H1 (cell line): Measurements from ENCODE around the gene PXDN. TPM values are rescaled to one million over a fixed set of nuclear protein-coding genes. Genes with fewer than 3 reads are reported as not detected.
A peak's percentile ranks its signal among the peaks of the same experiment; 100 is the strongest.

Experiments used
- CTCF ChIA-PET: fragments of 300-600 bp; sonication (Branson Sonifier 250); formaldehyde crosslinking; loops from one replicate; lab custom pipeline; 2021; ENCODE audit not compliant: partially characterized antibody; lab: Charles Lee
- POLR2A ChIA-PET: fragments of 300-600 bp; sonication (Branson Sonifier 250); formaldehyde crosslinking; loops from one replicate; lab custom pipeline; 2021; ENCODE audit warnings: inconsistent platforms; ENCODE audit not compliant: partially characterized antibody; lab: Charles Lee
- DNase-seq, 2 experiments: peaks; one replicate each; pipeline versions ENCODE4 v3.0.0 to v3.0.0-alpha.2; 2010 to 2022; ENCODE audit warnings: low spot score in 2 of 2, low read depth in 1 of 2, mixed read lengths in 1 of 2
- FAIRE-seq: peaks from 2 replicates; lab custom pipeline; 2011; peaks lifted over from hg19 to GRCh38; lab: Jason Lieb, UNC
- H2AFZ ChIP-seq: 2 replicates; pipeline ENCODE4 v1.8.1; 2012; ENCODE audit warnings: low read length, inconsistent platforms
- H2AK5ac ChIP-seq: 2 replicates; pipeline ENCODE4 v1.6.1; 2013; ENCODE audit warnings: low read depth, low read length
- H2BK120ac ChIP-seq: replicated peaks from 2 replicates; pipeline ENCODE3; 2013; ENCODE audit warnings: low read depth, low read length, inconsistent platforms
- H2BK12ac ChIP-seq: 2 replicates; pipeline ENCODE4 v1.6.1; 2013; ENCODE audit warnings: low read depth, low read length
- H2BK15ac ChIP-seq: 2 replicates; pipeline ENCODE4 v1.6.1; 2013; ENCODE audit warnings: low read length
- H2BK20ac ChIP-seq: 2 replicates; pipeline ENCODE4 v1.6.1; 2013; ENCODE audit warnings: low read length
- H2BK5ac ChIP-seq: 2 replicates; pipeline ENCODE4 v1.6.1; 2013; ENCODE audit warnings: low read depth, low read length
- H3K14ac ChIP-seq: 2 replicates; pipeline ENCODE4 v1.6.1; 2013; ENCODE audit warnings: inconsistent platforms; ENCODE audit not compliant: insufficient read length
- H3K18ac ChIP-seq: 2 replicates; pipeline ENCODE4 v1.6.1; 2013; ENCODE audit warnings: low read length; ENCODE audit errors: extremely low read depth
- H3K23ac ChIP-seq: 2 replicates; pipeline ENCODE4 v1.6.1; 2013; ENCODE audit warnings: inconsistent platforms; ENCODE audit not compliant: insufficient read length
- H3K23me2 ChIP-seq: 2 replicates; pipeline ENCODE4 v1.6.1; 2013; ENCODE audit warnings: low read depth, low read length
- H3K27ac ChIP-seq: 2 replicates; pipeline ENCODE4 v1.6.1; 2011; ENCODE audit warnings: low read depth, low read length, inconsistent platforms
- H3K27me3 ChIP-seq, 4 experiments: replicated peaks in 1 of 4; 1 replicate in 1 of 4; 2 replicates in 3 of 4; pipeline versions ENCODE4 v1.6.1 to v1.8.1; 2011 to 2013; ENCODE audit warnings: low read length in 3 of 4, mild to moderate bottlenecking in 3 of 4, inconsistent platforms in 2 of 4, mixed read lengths in 2 of 4, moderate library complexity in 1 of 4; ENCODE audit not compliant: control insufficient read depth in 3 of 4, insufficient read depth in 3 of 4; ENCODE audit errors: extremely low read depth in 1 of 4
- H3K36me3 ChIP-seq, 4 experiments: 2 replicates each; pipeline versions ENCODE4 v1.6.1 to v1.8.1; 2011 to 2013; ENCODE audit warnings: mild to moderate bottlenecking in 4 of 4, low read length in 3 of 4, moderate library complexity in 2 of 4, control low read depth in 1 of 4, inconsistent platforms in 1 of 4; ENCODE audit not compliant: insufficient read depth in 4 of 4, control insufficient read depth in 2 of 4
- H3K4ac ChIP-seq: replicated peaks from 2 replicates; pipeline ENCODE3; 2013; ENCODE audit warnings: low read length, low read depth, mixed read lengths, inconsistent platforms; ENCODE audit not compliant: insufficient read length
- H3K4me1 ChIP-seq, 4 experiments: replicated peaks in 1 of 4; 1 replicate in 1 of 4; 2 replicates in 3 of 4; pipeline versions ENCODE4 v1.6.1 to v1.8.1; 2011 to 2013; ENCODE audit warnings: low read length in 3 of 4, inconsistent platforms in 2 of 4, mixed read lengths in 1 of 4; ENCODE audit not compliant: insufficient read depth in 4 of 4, control insufficient read depth in 3 of 4
- H3K4me2 ChIP-seq, 2 experiments: 2 replicates each; pipeline versions ENCODE4 v1.6.1 to v1.8.1; 2011 to 2013; ENCODE audit warnings: low read depth in 2 of 2, low read length in 2 of 2, control low read depth in 1 of 2, inconsistent platforms in 1 of 2, mild to moderate bottlenecking in 1 of 2; ENCODE audit not compliant: insufficient read depth in 1 of 2
- H3K4me3 ChIP-seq, 4 experiments: fragments of 200-600, 300-600 bp in 1 of 4; sonication (generic), shearing (Covaris generic), sonication (Bioruptor Twin) in 1 of 4; 2 replicates each; pipeline versions ENCODE4 v1.5.1 to v1.8.1; 2011 to 2016; ENCODE audit warnings: low read length in 4 of 4, low read depth in 3 of 4, control low read depth in 2 of 4, inconsistent platforms in 2 of 4, mild to moderate bottlenecking in 2 of 4, mixed read lengths in 1 of 4, moderate library complexity in 1 of 4; ENCODE audit not compliant: insufficient read depth in 2 of 4; ENCODE audit errors: extremely low read depth in 1 of 4
- H3K56ac ChIP-seq: replicated peaks from 2 replicates; pipeline ENCODE3; 2013; ENCODE audit warnings: low read depth, mild to moderate bottlenecking, mixed read lengths, low read length, inconsistent platforms; ENCODE audit not compliant: insufficient read length
- H3K79me1 ChIP-seq: 2 replicates; pipeline ENCODE4 v1.6.1; 2013; ENCODE audit warnings: low read depth, low read length, control low read depth
- H3K79me2 ChIP-seq, 2 experiments: 2 replicates each; pipeline versions ENCODE4 v1.6.1 to v1.8.1; 2012 to 2013; ENCODE audit warnings: low read length in 2 of 2, mild to moderate bottlenecking in 2 of 2, inconsistent platforms in 1 of 2; ENCODE audit not compliant: insufficient read depth in 2 of 2, control insufficient read depth in 1 of 2
- H3K9ac ChIP-seq, 4 experiments: replicated peaks in 1 of 4; 1 replicate in 1 of 4; 2 replicates in 3 of 4; pipeline versions ENCODE4 v1.6.1 to v1.8.1; 2011 to 2013; ENCODE audit warnings: low read depth in 3 of 4, low read length in 3 of 4, control low read depth in 2 of 4, mild to moderate bottlenecking in 2 of 4, moderate library complexity in 2 of 4, inconsistent platforms in 1 of 4; ENCODE audit errors: extremely low read depth in 1 of 4
- H3K9me3 ChIP-seq, 2 experiments: 2 replicates each; pipeline versions ENCODE4 v1.6.1 to v1.8.1; 2012 to 2013; ENCODE audit warnings: mild to moderate bottlenecking in 2 of 2, moderate library complexity in 2 of 2, control low read depth in 1 of 2, inconsistent platforms in 1 of 2, low read depth in 1 of 2, low read length in 1 of 2, mixed read lengths in 1 of 2; ENCODE audit not compliant: insufficient read depth in 2 of 2
- H4K20me1 ChIP-seq, 2 experiments: replicated peaks in 1 of 2; 2 replicates each; pipeline versions ENCODE3 to v1.8.1; 2011 to 2013; ENCODE audit warnings: inconsistent platforms in 2 of 2, low read length in 2 of 2, mild to moderate bottlenecking in 1 of 2; ENCODE audit not compliant: insufficient read depth in 2 of 2, control insufficient read depth in 1 of 2
- H4K5ac ChIP-seq: 2 replicates; pipeline ENCODE4 v1.6.1; 2013; ENCODE audit warnings: low read length, low read depth, mixed read lengths, inconsistent platforms; ENCODE audit not compliant: insufficient read length
- H4K8ac ChIP-seq: 2 replicates; pipeline ENCODE4 v1.8.0; 2013; ENCODE audit warnings: mild to moderate bottlenecking, moderate library complexity, low read length, inconsistent platforms; ENCODE audit not compliant: insufficient read depth; ENCODE audit errors: extremely low read depth
- H4K91ac ChIP-seq: replicated peaks from 2 replicates; pipeline ENCODE3; 2013; ENCODE audit warnings: low read length, mixed read lengths, inconsistent platforms; ENCODE audit not compliant: insufficient read length
- CHD2 ChIP-seq: IDR thresholded peaks from 2 replicates; pipeline ENCODE4 v1.6.1; 2012; ENCODE audit warnings: low read length, improper control_type of control experiment
- CREB1 ChIP-seq: IDR thresholded peaks from 2 replicates; pipeline ENCODE4 v1.6.1; 2012; ENCODE audit warnings: inconsistent platforms
- CTCF ChIP-seq, 3 experiments: IDR thresholded peaks; 1 replicate in 2 of 3; 2 replicates in 1 of 3; pipeline versions ENCODE4 v1.5.1 to v1.6.1; 2011; ENCODE audit warnings: low read length in 3 of 3, mild to moderate bottlenecking in 3 of 3, inconsistent platforms in 2 of 3, low read depth in 1 of 3, moderate library complexity in 1 of 3; ENCODE audit not compliant: insufficient read depth in 1 of 3; ENCODE audit errors: control extremely low read depth in 1 of 3
- E2F6 ChIP-seq: IDR thresholded peaks from 2 replicates; pipeline ENCODE4 v1.6.1; 2012; ENCODE audit warnings: inconsistent platforms
- JUND ChIP-seq: IDR thresholded peaks from 2 replicates; pipeline ENCODE4 v1.6.1; 2011; ENCODE audit warnings: mild to moderate bottlenecking, improper control_type of control experiment, low read length
- NANOG ChIP-seq: IDR thresholded peaks from 2 replicates; pipeline ENCODE4 v1.6.1; 2011; ENCODE audit warnings: low read length, low read depth, mild to moderate bottlenecking, inconsistent platforms; ENCODE audit not compliant: insufficient read depth, poor library complexity, severe bottlenecking
- NRF1 ChIP-seq: IDR thresholded peaks from 2 replicates; pipeline ENCODE4 v1.6.1; 2011; ENCODE audit warnings: mild to moderate bottlenecking, low read depth, low read length, improper control_type of control experiment
- POU5F1 ChIP-seq: IDR thresholded peaks from 2 replicates; pipeline ENCODE4 v1.6.1; 2011; ENCODE audit warnings: low read depth, mild to moderate bottlenecking, low read length, moderate library complexity
- RAD21 ChIP-seq, 2 experiments: IDR thresholded peaks in 1 of 2; conservative IDR thresholded peaks in 1 of 2; 2 replicates each; pipeline ENCODE4 v1.6.1; 2011; ENCODE audit warnings: low read depth in 2 of 2, low read length in 2 of 2, improper control_type of control experiment in 1 of 2, inconsistent platforms in 1 of 2, mild to moderate bottlenecking in 1 of 2, moderate library complexity in 1 of 2
- RBBP5 ChIP-seq: IDR thresholded peaks from 2 replicates; pipeline ENCODE4 v1.7.1; 2012; ENCODE audit warnings: low read depth, mild to moderate bottlenecking, inconsistent platforms, low read length, moderate library complexity, borderline replicate concordance
- SIRT6 ChIP-seq: IDR thresholded peaks from one replicate; pipeline ENCODE4 v1.7.1; 2012; ENCODE audit warnings: low read length, inconsistent platforms
- WGBS, 2 experiments: shearing (Covaris generic) in 1 of 2; methylation state at CpG; one replicate each; pipeline versions ENCODE4 v1.1.6 to v1.1.7; 2013 to 2015; ENCODE audit warnings: low lambda C conversion rate in 2 of 2, mixed read lengths in 2 of 2, inconsistent platforms in 1 of 2, low coverage in 1 of 2, missing lambda C conversion rate in 1 of 2; ENCODE audit not compliant: insufficient replicate concordance in 2 of 2, insufficient coverage in 1 of 2, insufficient read length in 1 of 2; ENCODE audit errors: extremely low coverage in 1 of 2, missing lambda C conversion rate in 1 of 2; 5-methylcytosine and 5-hydroxymethylcytosine counted together
- polyA plus RNA-seq, 7 experiments: library from polyadenylated mRNA; depleted of rRNA in 3 of 7; stranded (reverse) in 5 of 7; unstranded in 2 of 7; fragments of >200 nt in 5 of 7; fragments of 200-250 nt in 2 of 7; gene quantifications; 1 replicate in 5 of 7; 2 replicates in 1 of 7; 4 replicates in 1 of 7; pipeline versions ENCODE4 v1.2.1 to v1.2.3, GENCODE V29; 2011 to 2013; ENCODE audit warnings: missing spikeins in 2 of 7, mixed read lengths in 2 of 7
- total RNA-seq: library from RNA; stranded (reverse); fragmentation: NEBNext Ultra II Directional; extraction: Animal tissue kit (Norgen Biotek cat#: 25700); gene quantifications from 2 replicates; pipeline ENCODE4 v1.2.1, GENCODE V29; 2021

Gene PXDN
- total and polyA plus RNA-seq, 2 of the 8 experiments (the other 6 are each of a cell fraction or from before 2014, with no cell fraction given), result 104 to 141 TPM

- Histone ChIP-seq H3K4ac (no peak overlapping the region), H4K20me1 (peaks cover 5 to 20% of the 10 kb centered on the region in 2 experiments), H3K4me2 (no peak overlapping the region), H2AFZ (no peak overlapping the region), H3K27me3 (no peaks in the 10 kb centered on the region), H2AK5ac (no peak overlapping the region), H3K79me1 (no peaks in the 10 kb centered on the region), H3K14ac (no peak overlapping the region), H2BK20ac (no peak overlapping the region), H3K23ac (no peak overlapping the region), H3K79me2 (no peaks in the 10 kb centered on the region), H4K5ac (no peak overlapping the region), H3K56ac (no peak overlapping the region), H3K4me3 (no peak overlapping the region), H3K9me3 (no peaks in the 10 kb centered on the region), H3K36me3 (peaks cover 36 to 67% (median 60%) of the 10 kb centered on the region in 4 experiments), H3K27ac (no peak overlapping the region), H4K8ac (no peak overlapping the region), H3K4me1 (no peaks in the 10 kb centered on the region), H4K91ac (no peak overlapping the region), H3K18ac (no peak overlapping the region), H2BK5ac (no peak overlapping the region), H3K9ac (no peak overlapping the region), H3K23me2 (peaks cover 12% of the 10 kb centered on the region; the same call in 1 of the 2 replicates), H2BK12ac (no peak overlapping the region), H2BK15ac (no peak overlapping the region), H2BK120ac (no peak overlapping the region)
- WGBS, 2 experiments, result 94% methylated on average over 8 of the region's 8 CpGs; no CpG with 5 or more reads in 1 of the 2 experiments
- TF ChIP-seq RAD21 (IDR thresholded peaks at IDR 0.05 in 1 of 2, conservative IDR thresholded peaks at IDR 0.05 in 1 of 2; ENCODE audit: low read depth in 2 of 2, low read length in 2 of 2), result peak in 1 of 2 experiments; percentile 20; a peak in 2 of 4 replicates
- TF ChIP-seq CREB1, result no peak
- TF ChIP-seq POU5F1, result no peak
- no peak for TF ChIP-seq RBBP5
- no peak for TF ChIP-seq NANOG
- TF ChIP-seq JUND, result no peak
- no peak for TF ChIP-seq NRF1
- TF ChIP-seq CTCF (IDR thresholded peaks at IDR 0.05; ENCODE audit: control extremely low read depth in 1 of 3, insufficient read depth in 1 of 3, low read depth in 1 of 3, low read length in 3 of 3), result peak in 1 of 3 experiments; percentile 2; a peak in 1 of 4 replicates
- TF ChIP-seq E2F6, result no peak
- no peak for TF ChIP-seq CHD2
- no peak for TF ChIP-seq SIRT6
- no peak for DNase-seq
- ChIA-PET POLR2A (no interaction called here), CTCF (interaction anchor here (1.0 to 3.7 kb wide), 6 partner anchors 12 to 94 kb away, joined by 3 to 14 read pairs (median 4); no protein-coding TSS in a partner anchor)
- no peak for FAIRE-seq
Observed at GRCh38 chr2:1675633-1676032, 68.7 kb downstream of the PXDN start.
